Fibroblast of skin of back (primary cell): ENCODE measurements around the gene HTR2A.
"Not testable (repeated sequence)": the region's sequence is repeated elsewhere in the genome, so short reads cannot be mapped to it uniquely, and the experiment has no call there.

Experiments
- DNase-seq: peaks from one replicate; pipeline ENCODE4 v3.0.0-alpha.2; 2013

HTR2A gene

DNA sequence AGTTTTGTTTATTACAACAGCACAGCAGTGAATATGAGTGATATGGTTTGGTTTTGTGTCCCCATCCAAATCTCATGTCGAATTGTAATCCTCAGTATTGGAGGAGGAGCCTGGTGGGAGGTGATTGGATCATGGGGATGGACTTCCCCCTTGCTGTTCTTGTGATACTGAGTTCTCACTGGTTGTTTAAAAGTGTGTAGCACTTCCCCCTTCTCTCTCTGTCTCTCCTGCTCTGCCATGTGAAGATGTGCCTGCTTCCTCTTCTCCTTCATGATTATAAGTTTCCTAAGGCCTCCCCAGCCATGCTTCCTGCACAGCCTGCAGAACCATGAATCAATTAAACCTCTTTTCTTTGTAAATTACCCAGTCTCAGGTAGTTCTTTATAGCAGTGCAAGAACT is 91.9 kb downstream of the HTR2A start:
- not testable (repeated sequence) for DNase-seq

DNA sequence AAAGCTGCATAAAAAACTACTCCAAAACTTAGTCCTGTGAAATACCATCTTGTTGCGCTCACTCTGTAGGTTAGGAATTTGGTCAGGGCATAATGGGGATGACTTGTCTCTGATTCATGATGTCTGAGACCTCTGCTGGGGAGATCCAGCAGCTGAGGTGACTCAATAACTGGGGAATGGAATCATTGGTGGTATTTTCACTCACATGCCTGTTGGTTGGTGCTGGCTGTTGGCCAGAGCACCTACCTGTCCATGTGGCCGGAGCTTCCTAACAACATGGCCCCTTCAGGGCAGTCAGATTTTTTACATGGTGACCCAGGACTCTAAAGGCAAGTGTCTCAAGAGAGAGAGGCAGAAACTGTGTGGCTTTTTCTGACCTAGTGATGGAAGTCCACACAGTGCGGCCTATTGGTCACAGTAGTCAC is 92.5 kb downstream of the HTR2A start:
- DNase-seq: peak; percentile 99

DNA sequence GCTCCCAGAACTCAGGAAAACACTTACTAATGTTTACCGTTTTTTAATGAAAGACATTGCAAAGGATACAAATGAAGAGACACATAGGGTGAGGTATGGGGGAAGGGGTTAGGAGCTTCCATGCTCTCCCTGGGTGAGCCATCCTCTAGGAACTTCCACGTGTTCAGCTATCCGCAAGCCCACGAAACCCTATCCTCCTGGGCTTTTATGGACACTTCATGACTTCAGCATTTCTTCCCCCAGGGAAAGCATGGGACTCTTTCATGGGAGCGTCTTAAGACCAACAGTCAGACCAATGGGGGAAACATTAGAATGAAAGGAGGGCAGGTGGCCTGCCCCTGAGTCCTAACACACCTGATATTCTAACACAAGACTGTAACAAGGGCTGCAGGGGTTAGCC is 93.3 kb downstream of the HTR2A start:
- DNase-seq: peak; percentile 85

DNA sequence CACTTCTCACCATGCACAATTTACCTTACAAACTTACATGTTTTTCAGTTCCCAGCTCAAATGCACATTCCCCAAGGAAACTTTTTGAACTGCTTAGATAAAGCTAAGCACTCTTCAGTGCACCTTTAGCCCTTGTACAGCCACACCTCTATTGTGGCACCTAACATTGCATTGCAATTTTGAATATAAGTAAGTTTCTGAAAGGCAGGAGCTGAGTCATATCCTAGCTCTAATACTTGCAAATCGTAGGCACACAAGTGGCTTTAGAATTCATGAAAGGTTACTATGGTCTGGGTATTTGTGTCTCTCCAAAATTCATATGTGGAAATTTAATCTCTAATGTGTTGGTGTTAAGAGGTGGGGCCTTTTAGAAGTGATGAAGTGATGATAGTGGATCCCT is 95.0 kb downstream of the HTR2A start:
- peak; percentile 20 for DNase-seq

DNA sequence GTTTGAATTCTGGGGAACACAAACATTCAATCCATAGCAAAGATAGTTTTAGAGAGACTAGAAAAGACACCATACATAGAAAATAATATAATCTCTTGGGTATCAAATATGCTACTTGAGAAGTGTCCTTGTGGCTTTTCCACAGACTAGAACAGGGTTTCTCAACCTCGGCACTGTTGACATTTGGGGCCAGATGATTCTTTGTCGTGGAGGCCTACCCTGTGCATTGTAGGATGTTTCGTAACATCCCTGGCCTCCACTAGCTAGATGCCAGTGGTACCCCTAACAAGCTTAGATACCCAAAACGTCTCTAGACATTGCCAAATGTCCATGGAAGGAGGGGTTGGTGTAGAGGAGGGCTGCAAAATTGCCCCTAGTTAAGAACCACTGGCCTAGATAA is 97.7 kb downstream of the HTR2A start:
- no peak for DNase-seq

DNA sequence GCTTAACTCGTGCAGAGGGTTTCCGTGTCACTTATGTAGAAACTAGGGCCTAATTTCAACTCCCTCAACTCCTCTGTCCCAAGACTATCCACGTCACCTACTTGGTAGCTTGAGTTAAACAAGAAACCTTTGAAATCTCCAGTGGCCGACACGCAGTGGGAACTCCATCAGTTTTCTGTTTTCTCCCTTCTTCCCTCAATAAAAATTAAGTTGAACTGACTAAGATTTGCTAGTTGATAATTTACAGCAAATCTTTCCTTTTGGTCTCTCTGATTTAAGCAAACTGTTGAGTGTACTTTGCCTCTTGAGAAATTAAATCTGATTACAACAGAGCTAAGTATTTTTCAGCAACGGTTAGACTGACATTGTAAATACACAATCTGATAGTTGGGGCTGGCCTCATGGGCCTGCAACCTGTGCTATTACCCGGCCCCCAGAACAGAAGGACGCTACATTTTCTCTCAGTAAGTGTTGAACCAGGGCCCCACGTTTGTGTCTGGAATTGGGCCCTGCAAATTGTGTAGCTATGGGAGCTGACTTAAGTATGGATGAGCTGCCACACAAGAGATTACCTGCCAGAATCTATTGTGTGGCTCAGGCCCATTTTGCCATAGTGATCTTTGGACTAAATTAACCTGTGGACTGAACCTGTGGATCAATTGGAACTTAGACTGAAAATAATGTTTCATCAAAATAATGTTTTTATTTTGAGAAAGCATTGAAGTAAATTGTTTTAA is 99.2 kb downstream of the HTR2A start:
- DNase-seq: no peak

DNA sequence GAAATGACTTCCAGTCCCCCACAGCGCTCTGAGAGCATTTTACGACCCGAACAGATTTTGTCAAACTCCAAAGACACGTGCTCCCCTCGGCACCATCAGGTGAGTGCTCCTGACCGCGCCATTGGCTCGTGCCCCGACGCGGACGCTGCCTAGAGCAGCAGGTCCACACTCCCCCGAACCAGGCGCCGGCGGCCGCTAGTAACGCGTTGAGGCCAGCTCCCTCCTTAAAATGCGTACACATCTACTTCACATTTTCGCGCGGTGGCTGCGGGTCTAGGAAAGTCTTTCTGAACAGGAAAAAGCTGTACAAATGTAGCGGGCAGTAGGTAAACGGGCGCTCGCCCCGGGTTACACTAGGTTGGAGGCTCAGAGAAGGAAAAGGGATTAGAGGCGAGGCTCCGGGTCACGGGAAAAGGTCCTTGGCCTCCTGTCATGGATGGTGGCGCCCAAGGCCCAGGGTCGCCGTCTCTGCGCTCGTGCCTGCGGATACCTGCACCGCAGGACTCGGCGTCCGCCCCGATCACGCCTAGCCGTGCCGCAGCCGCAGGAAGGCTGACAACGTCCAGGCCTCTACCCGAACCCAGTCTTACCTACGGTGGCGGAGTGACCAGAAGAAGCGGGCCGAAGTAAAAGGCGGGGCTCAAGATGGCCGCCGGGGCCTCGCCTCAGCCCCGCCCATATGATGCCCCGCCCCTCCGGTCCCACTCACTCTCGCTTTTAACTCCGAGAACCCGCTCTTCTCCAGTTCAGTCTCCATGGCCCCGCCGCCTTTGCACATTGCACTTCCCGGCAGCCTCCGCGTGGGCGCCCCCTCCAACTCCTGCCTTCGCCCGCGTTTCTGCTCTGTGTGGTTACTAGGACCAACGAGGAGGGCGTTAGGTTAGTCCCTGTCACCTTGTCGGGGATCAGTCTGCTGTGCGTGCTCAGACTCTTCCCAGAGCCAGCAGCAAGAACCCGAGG is 100.1 kb downstream of the HTR2A start, which contains the start of gene ESD:
ESD (minus strand) TSS at position 647 of the 960 bp plus-strand sequence. CDS start 5,748 bp downstream, outside the sequence.
- peak; percentile 92 for DNase-seq

DNA sequence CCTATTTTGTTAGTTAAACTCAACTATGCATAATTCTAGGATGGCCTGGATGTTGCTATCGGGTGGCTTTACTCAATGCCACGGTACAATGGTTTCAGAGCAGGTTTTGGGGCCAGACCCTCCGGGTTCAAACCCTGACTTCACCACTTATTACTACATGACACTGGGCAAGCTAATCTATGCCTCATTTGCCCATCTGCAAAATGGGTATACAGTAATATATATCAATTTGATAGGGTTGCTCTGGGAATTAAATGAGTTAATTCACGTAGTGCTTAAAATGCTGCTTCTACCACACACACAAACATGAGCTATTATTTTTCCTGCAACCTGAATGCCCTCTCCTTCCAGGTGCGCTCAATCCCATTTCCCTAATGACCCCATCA is 100.7 kb downstream of the HTR2A start:
- DNase-seq: no peak

DNA sequence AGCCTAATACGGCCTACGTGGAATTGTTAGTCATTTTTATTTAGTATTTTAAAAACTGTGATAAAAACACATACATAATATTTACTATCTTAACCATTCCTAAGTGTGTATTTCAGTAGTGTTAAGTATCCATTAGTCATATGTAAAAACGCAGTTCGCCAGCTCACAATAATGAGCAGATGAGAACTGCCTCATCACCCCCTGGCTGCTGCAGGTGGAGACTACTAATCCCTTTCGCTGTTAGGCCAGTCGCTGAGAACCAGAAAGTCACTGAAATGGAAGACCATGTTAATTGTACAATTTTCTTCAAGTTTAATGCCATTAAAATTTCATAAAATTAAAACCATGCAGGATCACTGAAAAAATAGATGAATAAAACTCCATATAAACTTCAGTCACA is 101.5 kb downstream of the HTR2A start:
- no peak for DNase-seq

DNA sequence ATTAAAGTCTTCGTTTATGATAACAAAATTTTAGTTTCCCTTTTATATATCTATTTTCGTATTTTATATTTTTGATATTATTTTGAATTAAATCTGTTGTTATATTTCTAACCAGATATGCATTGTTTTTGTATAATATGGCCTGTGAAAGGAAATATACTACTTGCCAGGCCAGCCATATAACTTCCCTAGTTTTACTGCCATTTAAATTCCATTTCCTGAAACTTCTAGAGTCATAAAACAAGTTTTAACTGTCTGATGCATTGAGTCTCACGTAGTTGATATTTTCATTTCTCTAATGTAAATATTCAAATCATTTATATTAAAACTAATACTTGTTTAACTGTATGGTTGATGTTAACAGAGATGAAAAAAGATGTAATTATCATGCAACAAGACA is 113.3 kb downstream of the HTR2A start:
- DNase-seq: no peak

DNA sequence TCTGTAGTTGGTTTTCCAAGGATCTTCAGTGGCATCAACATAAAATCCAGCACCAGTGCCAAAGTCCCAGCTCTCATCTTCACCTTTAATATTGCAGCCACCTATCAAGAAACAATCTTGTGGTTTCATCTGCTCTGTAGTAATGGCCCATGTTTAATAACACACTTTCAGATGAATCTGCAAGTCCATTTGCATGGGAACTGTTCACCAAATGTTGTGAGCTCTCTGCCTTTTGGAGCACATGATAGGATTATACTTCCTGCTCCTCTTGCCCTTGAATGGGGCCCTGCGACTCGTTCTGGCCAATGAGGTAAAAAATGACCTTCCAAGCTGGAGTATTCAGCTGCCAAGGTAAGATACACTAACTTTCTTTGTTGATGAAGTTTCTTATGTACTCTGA is 114.2 kb downstream of the HTR2A start:
- DNase-seq: no peak

DNA sequence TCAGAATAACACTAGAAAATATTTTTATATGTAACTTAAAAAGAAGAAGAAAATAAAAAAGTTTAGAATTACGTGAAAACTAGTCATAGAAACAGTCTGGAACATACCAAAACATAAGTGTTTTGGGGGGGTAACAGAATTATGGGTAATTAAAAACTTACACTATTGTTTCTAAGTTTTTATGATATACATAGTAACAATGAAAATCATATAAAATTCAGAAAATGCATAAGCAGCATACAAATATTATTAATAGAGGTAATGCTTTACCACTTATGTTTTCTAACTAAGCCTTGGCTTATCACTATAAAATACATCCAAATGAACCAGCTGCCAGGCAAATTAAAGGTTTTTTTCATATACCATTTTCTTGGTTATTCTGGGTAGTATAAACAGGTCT is 114.8 kb downstream of the HTR2A start:
- no peak for DNase-seq
